Cardiac fibroblast (primary cell): ENCODE measurements around the gene TMEM53.

Experiments
- DNase-seq, 2 donors: peaks; one replicate each; pipeline versions ENCODE4 v3.0.0 to v3.0.0-alpha.2; 2010; ENCODE audit warnings: low read depth in 2 of 2
- H3K4me3 ChIP-seq, 2 donors: replicated peaks in 1 of 2; 1 replicate in 1 of 2; 2 replicates in 1 of 2; pipeline ENCODE4 v1.5.1; 2011; ENCODE audit warnings: low read depth in 2 of 2, low read length in 2 of 2, mild to moderate bottlenecking in 2 of 2, moderate library complexity in 1 of 2
- CTCF ChIP-seq: IDR thresholded peaks from one replicate; pipeline ENCODE4 v1.5.1; 2011; ENCODE audit warnings: low read depth, mild to moderate bottlenecking, low read length, inconsistent platforms

TMEM53 gene

GRCh38 chr1:44689447-44689765, 15.1 kb upstream of the TMEM53 start:
- no peak overlapping the region for H3K4me3 ChIP-seq
- TF ChIP-seq CTCF: no peak
- DNase-seq: no peak

DNA sequence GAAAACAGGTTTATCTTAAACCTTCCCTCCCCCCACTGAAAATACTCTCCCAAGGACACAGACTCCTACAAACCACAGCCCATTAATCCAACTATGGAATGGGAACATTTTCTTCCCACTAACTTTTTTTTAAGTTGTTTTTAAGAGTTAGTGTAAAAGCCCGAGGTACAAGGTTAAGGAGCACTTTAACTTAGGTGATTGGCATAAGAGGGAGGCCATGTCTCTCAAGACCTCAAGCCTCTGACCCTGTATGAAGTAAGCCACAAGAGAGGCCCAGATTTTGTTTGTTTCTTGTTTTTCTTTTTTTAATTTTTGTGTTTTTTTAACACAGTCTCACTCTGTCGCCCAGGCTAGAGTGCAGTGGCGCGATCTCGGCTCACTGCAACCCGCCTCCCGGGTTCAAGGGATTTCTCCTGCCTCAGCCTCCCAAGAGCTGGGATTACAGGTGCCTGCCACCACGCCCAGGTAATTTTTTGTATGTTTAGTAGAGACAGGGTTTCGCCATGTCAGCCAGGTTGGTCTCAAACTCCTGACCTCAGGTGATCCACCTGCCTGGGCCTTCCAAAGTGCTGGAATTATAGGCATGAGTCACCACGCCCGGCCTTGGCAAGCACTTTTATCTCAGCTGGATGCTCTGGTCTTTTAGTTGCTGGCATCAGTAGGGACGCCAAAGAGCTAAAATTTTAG, 14.6 kb upstream of the TMEM53 start:
- H3K4me3 ChIP-seq: no peak overlapping the region
- DNase-seq: no peak
- TF ChIP-seq CTCF: no peak

GRCh38 chr1:44685881-44686280, 11.6 kb upstream of the TMEM53 start:
- TF ChIP-seq CTCF: no peak
- no peak overlapping the region for H3K4me3 ChIP-seq
- no peak for DNase-seq

DNA sequence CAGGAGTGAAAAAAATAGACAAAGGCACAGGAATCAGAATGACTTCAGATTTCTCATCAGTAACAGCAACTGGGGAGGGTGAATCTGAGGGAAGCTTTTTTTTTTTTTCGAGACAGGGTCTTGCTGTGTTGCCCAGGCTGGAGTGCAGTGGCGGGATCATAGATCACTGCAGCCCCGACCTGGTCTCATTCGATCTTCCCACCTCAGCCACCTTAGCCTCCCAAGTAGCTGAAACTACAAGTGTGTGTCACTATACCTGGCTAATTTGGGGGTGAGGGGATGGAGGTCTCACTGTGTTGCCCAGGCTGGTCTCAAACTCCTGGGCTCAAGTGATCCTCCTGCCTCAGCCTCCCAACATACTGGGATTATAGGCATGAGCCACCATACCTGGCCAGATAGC, 10.9 kb upstream of the TMEM53 start:
- no peak for TF ChIP-seq CTCF
- H3K4me3 ChIP-seq: no peak overlapping the region
- DNase-seq: no peak

DNA sequence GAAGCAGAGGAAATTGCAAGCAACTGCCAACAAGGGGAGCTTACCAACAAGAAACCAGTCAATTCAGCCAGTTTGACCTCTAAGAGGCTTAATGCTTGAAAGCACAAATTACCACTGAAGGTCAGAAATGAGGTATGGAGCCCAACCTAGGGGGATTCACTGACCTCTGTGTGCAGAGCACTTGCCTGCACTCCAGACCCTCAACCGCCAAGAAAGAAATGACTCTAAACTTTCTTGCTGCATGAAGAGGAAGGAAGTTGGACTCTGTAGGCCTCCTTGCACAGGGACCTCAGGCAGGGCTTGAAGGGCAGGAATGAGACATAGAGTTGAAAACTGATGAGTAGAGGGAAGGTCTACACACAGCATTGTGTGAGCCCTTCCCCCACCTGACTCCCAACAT, 10.2 kb upstream of the TMEM53 start:
- H3K4me3 ChIP-seq: no peak overlapping the region
- DNase-seq: no peak
- TF ChIP-seq CTCF: no peak

DNA sequence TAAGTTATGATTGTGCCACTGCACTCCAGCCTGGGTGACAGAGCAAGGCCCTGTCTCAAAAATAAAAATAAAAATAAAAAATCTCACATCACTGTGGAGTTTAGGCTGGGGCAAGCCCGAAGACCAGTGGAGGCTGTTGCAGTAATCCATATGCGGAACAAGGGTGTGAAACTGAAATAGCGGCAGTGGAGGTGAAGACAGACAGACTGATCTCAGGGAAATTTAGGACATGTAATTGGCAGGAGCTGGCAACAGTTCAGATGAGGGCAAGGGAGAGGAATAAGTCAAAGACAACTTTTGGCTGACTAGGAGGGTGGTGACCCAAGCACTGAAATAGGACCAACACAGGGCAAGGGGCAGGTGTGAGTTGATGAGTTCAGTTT, 8.6 kb upstream of the TMEM53 start:
- no peak for DNase-seq
- TF ChIP-seq CTCF: no peak
- H3K4me3 ChIP-seq: no peak overlapping the region
